Measurements from ENCODE around the gene PXDC1.

The PXDC1 gene

GRCh38 chr6:3751077-3751729, at the start of gene PXDC1:
Gene PXDC1 (minus strand): TSS chr6:3751713. CDS start chr6:3751531, 182 bp downstream.
- DNase-seq = peak; percentile 13

GRCh38 chr6:3800850-3801591, 49.5 kb upstream of the PXDC1 start:
- DNase-seq = no peak

GRCh38 chr6:3799719-3800118, 48.2 kb upstream of the PXDC1 start:
- DNase-seq = no peak

- no peak for DNase-seq
These were observed 46.8 kb upstream of the PXDC1 start for GRCh38 chr6:3798055-3798919.

- no peak for DNase-seq
These were observed 45.9 kb upstream of the PXDC1 start for GRCh38 chr6:3797231-3798054.

- DNase-seq = no peak
These were observed 45.2 kb upstream of the PXDC1 start for GRCh38 chr6:3796719-3797041.

- DNase-seq = no peak
These were observed 44.6 kb upstream of the PXDC1 start for GRCh38 chr6:3795836-3796718.

- no peak for DNase-seq
These were observed 42.6 kb upstream of the PXDC1 start for GRCh38 chr6:3794092-3794491.

- DNase-seq = no peak
These were observed 42.0 kb upstream of the PXDC1 start for GRCh38 chr6:3793545-3793944.

- DNase-seq = no peak
These were observed 40.2 kb upstream of the PXDC1 start for GRCh38 chr6:3791526-3792203.

GRCh38 chr6:3789896-3790558, 38.5 kb upstream of the PXDC1 start:
- no peak for DNase-seq

- DNase-seq = no peak
These were observed 37.7 kb upstream of the PXDC1 start for GRCh38 chr6:3789018-3789895.

GRCh38 chr6:3788408-3789017, 37.0 kb upstream of the PXDC1 start:
- no peak for DNase-seq

GRCh38 chr6:3786141-3786540, 34.6 kb upstream of the PXDC1 start:
- DNase-seq = no peak

- DNase-seq = no peak
These were observed 34.2 kb upstream of the PXDC1 start for GRCh38 chr6:3785745-3786098.

- DNase-seq = no peak
These were observed 33.6 kb upstream of the PXDC1 start for GRCh38 chr6:3784885-3785744.

GRCh38 chr6:3784423-3784822, 32.9 kb upstream of the PXDC1 start:
- DNase-seq = no peak

Measured in activated CD4-positive, alpha-beta T cell treated with anti-CD3 and anti-CD28 coated beads, Interleukin-10, Interleukin-2, amounts not matched to agents 100 ng/mL and 50 ng/mL, durations not matched to agents 16 hours and 8 hours (primary cell).